PC-9 (cell line): ENCODE results near the gene DACT2.

Source experiments
- EZH2 ChIP-seq: fragments of 200-600 bp; sonication (generic); IDR thresholded peaks from 2 replicates; pipeline ENCODE4 v1.8.0; 2017; ENCODE audit warnings: antibody characterized with exemption, low read depth
- TF ChIP-seq, protein P1 (sequence below): fragments of 200-600 bp; sonication (generic); conservative IDR thresholded peaks from 2 replicates; pipeline ENCODE4 v1.6.1; 2017; ENCODE audit warnings: mixed run types, antibody characterized with exemption, mild to moderate bottlenecking, moderate library complexity

- TF ChIP-seq, protein P1, sequence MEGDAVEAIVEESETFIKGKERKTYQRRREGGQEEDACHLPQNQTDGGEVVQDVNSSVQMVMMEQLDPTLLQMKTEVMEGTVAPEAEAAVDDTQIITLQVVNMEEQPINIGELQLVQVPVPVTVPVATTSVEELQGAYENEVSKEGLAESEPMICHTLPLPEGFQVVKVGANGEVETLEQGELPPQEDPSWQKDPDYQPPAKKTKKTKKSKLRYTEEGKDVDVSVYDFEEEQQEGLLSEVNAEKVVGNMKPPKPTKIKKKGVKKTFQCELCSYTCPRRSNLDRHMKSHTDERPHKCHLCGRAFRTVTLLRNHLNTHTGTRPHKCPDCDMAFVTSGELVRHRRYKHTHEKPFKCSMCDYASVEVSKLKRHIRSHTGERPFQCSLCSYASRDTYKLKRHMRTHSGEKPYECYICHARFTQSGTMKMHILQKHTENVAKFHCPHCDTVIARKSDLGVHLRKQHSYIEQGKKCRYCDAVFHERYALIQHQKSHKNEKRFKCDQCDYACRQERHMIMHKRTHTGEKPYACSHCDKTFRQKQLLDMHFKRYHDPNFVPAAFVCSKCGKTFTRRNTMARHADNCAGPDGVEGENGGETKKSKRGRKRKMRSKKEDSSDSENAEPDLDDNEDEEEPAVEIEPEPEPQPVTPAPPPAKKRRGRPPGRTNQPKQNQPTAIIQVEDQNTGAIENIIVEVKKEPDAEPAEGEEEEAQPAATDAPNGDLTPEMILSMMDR, result no peak
- no peak for TF ChIP-seq EZH2
Measured at GRCh38 chr6:168265394-168265793, 54.2 kb downstream of the DACT2 start.
